Omental fat pad (tissue), 4 donors: Measurements from ENCODE around the gene GJA4. TPM values are rescaled to one million over a fixed set of nuclear protein-coding genes. Genes with fewer than 3 reads are reported as not detected.

ENCODE experiments used
- ATAC-seq: fragments of 150-250 bp; one replicate; pipeline ENCODE4 v1.9.1; 2016; ENCODE audit warnings: mild to moderate bottlenecking, moderate library complexity; ENCODE audit not compliant: low FRiP score
- DNase-seq: peaks from one replicate; pipeline ENCODE4 v3.0.0-alpha.2; 2019; ENCODE audit warnings: low spot score
- CTCF ChIP-seq, 3 donors: fragments of 450-650 bp; IDR thresholded peaks; one replicate each; pipeline ENCODE4 v1.5.1; 2016 to 2017; ENCODE audit warnings: antibody characterized with exemption in 3 of 3, mild to moderate bottlenecking in 3 of 3, moderate library complexity in 2 of 3
- total RNA-seq, 4 donors: library from RNA; depleted of rRNA; stranded (reverse); fragments of >200 nt; gene quantifications; one replicate each; pipeline ENCODE4 v1.1.0, GENCODE V29; 2016

Gene GJA4
- total RNA-seq, 4 donors from 2014 or later, result 20.4 to 101 (median 45.3) TPM

GRCh38 chr1:34792424-34792823 lies 375 bp upstream of the GJA4 start:
- TF ChIP-seq CTCF (IDR thresholded peaks at IDR 0.05), result no peak
- ATAC-seq (no peak), DNase-seq (no peak)

GRCh38 chr1:34794001-34794789 lies 1.4 kb downstream of the GJA4 start:
- no peak for ATAC-seq
- DNase-seq, result no peak
- TF ChIP-seq CTCF (IDR thresholded peaks at IDR 0.05), result no peak

- TF ChIP-seq CTCF (IDR thresholded peaks at IDR 0.05), result no peak
- DNase-seq (no peak), ATAC-seq (no peak)
These were observed 2.0 kb downstream of the GJA4 start for GRCh38 chr1:34794790-34795180.

- DNase-seq, result no peak
- ATAC-seq, result no peak
- no peak for TF ChIP-seq CTCF (IDR thresholded peaks at IDR 0.05)
These were observed 3.1 kb downstream of the GJA4 start for GRCh38 chr1:34795916-34796315.

- TF ChIP-seq CTCF (IDR thresholded peaks at IDR 0.05), result no peak
- DNase-seq (no peak), ATAC-seq (no peak)
These were observed 4.2 kb downstream of the GJA4 start for GRCh38 chr1:34796990-34797389.

GRCh38 chr1:34800214-34800613 lies 7.4 kb downstream of the GJA4 start:
- DNase-seq (no peak), ATAC-seq (no peak)
- TF ChIP-seq CTCF (IDR thresholded peaks at IDR 0.05), result no peak

- TF ChIP-seq CTCF (IDR thresholded peaks at IDR 0.05), result no peak
- no peak for ATAC-seq
- no peak for DNase-seq
These were observed 11.0 kb downstream of the GJA4 start for GRCh38 chr1:34803770-34804169.
